Measurements from ENCODE around the gene CMYA5.

Gene CMYA5

DNA sequence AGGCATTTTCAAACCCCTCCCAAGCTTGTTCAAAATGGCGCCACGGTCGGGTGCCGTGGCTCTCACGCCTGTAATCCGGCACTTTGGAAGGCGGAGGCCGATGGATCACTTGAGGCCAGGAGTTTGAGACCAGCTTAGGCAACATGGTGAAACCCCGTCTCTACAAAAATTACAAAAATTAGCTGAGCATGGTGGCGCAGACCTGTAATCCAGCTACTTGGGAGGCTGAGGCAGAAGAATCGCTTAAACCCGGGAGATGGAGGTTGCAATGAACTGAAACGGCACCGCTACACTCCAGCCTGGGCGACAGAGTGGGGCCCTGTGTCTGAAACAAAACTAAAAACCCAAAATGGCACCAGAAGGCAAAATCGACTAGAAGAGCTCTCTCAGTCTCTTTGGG, 159.4 kb downstream of the CMYA5 start:
- no peak overlapping the region for H3K4me3 ChIP-seq (ENCODE audit: low read depth, low read length)
- no peak for DNase-seq (ENCODE audit: low read depth)
- in situ Hi-C loops (cut with HindIII; ENCODE audit: low sequenced_read_pairs): no loop called here
- TF ChIP-seq, protein P1, sequence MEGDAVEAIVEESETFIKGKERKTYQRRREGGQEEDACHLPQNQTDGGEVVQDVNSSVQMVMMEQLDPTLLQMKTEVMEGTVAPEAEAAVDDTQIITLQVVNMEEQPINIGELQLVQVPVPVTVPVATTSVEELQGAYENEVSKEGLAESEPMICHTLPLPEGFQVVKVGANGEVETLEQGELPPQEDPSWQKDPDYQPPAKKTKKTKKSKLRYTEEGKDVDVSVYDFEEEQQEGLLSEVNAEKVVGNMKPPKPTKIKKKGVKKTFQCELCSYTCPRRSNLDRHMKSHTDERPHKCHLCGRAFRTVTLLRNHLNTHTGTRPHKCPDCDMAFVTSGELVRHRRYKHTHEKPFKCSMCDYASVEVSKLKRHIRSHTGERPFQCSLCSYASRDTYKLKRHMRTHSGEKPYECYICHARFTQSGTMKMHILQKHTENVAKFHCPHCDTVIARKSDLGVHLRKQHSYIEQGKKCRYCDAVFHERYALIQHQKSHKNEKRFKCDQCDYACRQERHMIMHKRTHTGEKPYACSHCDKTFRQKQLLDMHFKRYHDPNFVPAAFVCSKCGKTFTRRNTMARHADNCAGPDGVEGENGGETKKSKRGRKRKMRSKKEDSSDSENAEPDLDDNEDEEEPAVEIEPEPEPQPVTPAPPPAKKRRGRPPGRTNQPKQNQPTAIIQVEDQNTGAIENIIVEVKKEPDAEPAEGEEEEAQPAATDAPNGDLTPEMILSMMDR (IDR thresholded peaks at IDR 0.05; ENCODE audit: low read depth, low read length, missing control alignments): no peak
